ENCODE measurements around the gene SLC7A6.

The SLC7A6 gene

DNA sequence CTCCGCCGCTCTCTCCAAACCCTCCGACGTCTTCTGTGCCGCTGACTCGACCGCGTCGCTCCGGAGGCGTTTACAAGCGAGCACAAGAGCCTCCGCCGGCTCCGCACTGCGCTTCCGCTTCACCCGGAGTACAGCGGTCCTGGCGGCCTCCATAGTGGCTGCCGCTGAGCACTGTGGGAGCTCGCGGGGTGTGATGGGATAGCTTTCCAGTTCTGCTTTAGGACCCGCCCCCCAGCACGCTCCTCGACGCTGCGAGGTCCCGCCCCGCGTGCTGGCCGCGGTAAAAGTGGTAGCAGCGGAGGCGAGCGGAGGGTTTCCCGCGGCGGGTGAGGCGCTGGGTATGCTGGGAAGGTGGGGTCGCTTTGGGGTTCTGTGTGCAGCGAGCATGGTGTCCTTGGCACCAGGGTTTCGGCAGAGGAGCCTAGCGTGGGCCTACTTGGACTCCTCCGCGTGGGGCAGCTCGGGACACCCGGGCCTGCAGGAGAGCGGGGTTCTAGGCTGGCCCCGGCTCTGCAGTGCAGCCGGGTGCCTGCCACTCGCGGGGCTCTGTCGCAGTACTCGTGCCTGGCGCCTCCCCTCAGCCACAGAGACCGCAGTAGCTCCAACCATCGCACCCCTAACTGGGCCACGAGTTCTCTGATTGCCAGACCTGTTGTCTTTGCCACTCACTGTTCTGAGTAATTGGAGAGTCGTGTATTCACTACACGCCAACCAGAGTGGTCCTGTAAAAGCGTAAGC lies 46.6 kb downstream of the SLC7A6 start, which contains the start of the genes PRMT7 and SLC7A6OS:
TSS of gene PRMT7 (plus strand) at position 246 of the 738 bp plus-strand sequence. CDS start 4,961 bp downstream, outside the sequence.
TSS of gene SLC7A6OS (minus strand) at position 173 of the 738 bp plus-strand sequence. CDS start at position 153, 20 bp downstream.
- DNase-seq, result peak; percentile 88 to 94

DNA sequence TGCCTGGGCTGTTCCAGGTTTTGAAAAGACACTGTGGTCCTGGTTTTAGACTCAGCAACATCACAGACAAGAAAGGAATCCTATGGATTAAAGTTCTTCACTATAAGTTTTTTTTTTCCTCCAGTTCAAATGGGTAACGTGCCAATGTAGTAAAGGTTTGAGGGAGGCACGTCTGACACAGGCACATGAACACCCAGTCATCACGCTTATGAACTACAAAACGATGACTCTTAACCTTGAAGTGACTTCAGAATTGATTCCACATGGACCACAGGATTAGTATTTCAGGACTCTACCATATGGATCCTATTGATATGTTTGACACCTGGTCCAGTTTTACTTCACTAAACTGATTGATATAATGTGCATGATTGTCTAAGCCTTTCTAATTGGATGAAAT lies 48.8 kb downstream of the SLC7A6 start:
- DNase-seq, result no peak

DNA sequence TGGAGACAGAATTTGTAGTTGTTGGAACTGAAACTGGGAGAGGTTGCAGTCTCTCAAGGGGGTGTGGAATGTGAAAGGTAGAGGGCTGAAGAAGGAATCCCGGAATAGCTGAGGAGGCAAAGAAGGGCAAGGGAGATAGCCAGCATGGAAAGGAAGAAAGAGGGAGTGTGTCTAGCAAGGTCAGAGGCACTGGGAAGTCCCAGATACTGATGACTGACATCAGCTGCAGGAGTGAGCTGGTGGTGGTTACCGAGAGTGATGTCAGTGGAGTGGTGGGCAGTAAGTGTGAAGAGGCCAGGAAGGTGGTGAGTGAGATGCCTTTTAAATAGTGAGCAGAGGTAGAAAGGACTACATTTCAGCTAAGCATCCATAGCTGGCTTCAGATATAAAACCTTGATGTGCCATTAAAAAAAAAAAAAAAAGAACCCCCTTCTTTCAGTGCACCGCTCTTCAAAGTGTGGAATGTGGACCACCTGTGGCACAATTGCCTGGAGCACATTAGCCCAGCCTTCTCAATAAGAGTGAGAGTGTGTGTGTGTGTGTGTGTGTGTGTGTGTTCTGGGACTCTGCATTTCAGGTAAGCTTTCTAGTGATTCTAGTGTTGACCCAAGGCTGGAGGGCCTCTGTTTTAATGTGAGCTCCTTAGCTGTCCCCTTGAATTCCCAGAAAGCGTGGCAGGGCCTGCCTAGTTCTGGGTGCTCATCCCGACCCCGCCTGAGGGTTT lies 55.0 kb downstream of the SLC7A6 start:
- no peak for DNase-seq

DNA sequence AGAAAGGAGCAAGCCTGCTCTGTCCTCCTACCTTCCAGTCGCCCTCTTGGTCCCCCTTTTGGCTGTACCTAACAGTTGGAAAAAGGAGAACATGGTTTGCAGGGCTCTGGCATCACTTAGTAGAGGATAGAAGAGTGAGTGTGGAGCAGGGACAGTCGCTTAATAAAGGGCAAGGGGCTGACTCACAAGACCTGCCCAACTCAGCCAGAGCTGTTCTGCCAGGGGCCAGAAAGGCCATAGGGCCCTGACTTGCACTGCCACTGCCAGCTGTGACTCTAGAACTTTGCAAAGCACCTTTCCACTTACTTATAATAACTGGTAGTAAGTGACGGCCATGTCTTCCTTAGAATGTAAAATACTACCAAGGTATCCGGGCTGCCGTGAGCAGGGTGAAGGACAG lies 60.0 kb downstream of the SLC7A6 start:
- DNase-seq, result no peak

DNA sequence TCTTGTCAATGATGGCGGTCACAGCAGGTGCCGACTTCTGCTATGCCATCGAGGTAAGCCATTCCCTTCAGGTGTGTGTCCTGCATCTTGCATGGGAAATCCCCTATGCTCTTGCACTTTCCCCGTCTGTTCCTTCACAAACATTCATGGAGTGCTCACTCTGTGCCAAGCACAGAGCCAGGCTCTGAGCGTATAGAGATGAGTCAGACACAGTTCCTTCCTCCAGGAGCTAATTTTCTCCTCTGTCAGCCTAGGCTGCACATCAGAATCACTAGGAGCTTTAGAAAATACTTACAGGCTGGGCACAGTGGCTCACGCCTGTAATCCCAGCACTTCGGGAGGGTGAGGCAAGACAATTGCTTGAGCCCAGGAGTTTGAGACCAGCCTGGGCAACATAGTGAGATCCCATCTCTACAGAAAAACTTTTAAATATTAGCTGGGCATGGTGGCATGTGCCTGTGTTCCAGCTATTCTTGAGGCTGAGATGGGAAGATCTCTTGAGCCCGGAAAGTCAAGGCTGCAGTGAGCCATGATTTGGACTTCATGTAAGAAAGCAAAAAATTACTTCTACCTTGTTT lies 60.5 kb downstream of the SLC7A6 start:
- no peak for DNase-seq

DNA sequence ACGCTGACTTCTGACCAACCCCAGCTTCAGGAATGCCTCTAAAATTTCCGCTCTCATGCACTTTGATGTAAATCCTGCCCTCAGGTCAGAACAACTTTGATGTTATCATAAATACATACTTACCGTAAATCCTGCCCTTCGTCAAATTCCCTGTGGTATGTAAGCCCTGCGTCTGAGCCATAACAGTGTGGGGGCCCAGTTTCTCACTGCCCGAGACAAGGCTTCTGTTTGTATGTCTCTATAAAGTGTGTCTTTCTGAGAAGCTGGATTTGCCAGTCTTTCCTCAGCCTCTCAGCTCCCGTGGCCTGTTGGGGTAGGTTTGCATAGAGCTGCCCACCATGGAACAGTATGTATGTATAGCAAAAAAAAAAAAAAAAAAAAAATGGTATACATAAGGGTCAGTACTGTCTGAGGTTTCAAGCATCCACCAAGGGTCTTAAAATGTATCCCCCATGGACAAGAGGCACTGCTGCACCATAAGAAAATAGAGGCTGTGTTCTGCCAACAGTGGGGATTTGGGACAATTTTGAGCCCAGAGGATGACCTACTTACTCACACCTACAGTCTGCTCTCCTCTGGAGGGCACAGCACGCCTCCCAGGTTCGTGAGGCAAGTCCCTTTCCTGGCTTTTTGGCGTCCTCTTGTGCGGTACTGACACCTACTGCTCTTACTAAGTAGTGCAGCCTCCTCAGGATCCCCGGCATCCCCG lies 64.0 kb downstream of the SLC7A6 start:
- peak; percentile 72 to 82 for DNase-seq

DNA sequence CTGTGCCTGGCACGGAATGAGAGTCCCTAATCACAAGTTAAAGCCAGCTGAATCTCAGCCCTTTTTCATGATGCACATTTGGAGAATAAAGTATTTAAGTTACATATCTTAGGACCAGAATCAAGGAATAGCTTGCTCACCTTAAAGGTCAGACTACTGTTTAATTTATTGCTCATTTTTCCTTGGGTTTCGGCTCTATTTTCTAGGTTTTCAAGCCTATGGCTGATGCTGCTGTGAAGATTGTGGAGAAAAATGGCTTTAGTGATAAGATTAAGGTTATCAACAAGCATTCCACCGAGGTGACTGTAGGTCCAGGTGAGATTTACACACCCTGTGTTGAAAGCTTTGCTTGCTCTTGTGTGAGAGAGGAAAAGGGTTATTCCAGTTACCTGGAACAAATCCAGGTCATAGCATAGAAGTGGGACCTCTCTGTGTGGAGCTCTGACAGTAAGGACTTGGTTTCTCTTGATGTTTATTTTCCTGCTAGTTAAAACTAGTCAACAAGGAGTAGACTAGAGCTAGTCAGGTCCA lies 64.6 kb downstream of the SLC7A6 start:
- no peak for DNase-seq

DNA sequence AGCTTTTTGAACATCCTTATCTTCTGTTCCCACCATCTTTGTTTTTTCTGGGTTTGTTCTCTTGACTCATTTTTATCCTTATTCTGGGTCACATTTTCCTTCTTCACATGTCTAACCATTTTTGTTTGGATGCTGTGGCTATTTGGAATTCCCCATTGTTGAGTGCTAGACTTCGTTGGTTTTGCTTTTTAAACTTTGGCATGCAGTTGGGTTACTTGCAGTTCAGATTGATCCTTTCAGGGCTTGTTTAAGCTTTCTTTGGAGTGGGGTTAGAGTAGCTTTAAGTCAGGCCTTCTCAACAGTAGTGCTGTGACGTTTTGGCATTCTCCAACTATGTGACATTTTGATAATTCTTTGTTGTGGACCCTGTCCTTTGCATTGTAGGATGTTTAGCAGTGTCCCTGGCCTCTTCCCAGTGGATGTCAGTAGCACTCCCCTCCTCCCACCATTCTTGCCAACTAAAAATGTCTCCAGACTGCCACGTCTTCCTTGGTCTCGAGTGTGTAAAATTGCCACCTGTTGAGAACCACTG lies 67.6 kb downstream of the SLC7A6 start:
- no peak for DNase-seq

DNA sequence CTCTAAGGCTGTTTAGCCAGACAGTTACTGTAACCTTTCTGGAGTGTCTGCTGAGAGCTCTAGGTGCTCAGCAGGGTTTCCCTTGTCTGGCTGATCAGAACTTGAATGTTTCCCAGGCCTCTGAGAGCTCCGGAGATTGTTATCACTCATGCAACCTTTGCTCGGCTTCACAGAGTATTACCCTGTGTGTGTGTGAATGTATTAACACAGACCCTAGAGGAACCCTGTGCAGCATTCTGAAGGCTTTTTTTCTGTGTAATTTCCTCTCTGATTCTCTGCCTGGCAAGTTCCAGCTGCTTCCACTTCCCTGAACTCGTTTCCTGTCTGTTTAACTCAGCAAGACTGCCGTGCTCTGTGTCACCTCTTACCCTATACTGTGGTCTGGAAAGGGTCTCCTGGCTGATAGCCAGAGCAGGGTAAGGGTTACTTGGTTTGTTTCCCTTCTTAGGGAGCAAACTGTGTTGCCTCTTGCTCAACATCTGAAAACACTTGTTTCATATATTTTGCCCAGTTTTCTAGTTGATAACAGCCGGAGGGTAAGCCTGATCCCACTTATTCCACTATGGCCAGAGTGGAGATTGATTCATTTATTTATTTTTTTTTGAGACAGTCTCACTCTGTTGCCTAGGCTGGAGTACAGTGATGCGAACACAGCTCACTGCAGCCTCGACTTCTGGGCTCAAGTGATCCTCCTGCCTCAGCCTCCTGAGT lies 68.2 kb downstream of the SLC7A6 start:
- no peak for DNase-seq

DNA sequence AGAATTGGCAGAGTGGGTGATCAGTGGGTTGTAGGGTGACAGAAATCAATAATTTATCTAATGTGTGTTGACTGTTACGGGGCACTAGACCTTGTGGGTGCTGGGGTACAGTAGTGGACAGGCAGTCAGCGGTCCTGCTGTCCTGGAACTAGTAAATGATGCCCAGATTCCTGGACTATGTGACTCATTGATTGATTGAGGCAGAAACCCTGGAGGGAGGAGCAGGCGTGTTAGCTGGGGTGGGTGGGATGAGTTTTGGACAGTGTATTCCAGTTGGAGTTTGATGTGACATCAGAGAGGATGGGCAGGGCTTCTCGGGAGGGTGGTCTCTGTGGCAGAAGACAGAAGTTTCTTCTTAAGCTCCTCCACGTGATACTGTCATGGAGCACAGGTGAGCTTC lies 70.8 kb downstream of the SLC7A6 start:
- no peak for DNase-seq

DNA sequence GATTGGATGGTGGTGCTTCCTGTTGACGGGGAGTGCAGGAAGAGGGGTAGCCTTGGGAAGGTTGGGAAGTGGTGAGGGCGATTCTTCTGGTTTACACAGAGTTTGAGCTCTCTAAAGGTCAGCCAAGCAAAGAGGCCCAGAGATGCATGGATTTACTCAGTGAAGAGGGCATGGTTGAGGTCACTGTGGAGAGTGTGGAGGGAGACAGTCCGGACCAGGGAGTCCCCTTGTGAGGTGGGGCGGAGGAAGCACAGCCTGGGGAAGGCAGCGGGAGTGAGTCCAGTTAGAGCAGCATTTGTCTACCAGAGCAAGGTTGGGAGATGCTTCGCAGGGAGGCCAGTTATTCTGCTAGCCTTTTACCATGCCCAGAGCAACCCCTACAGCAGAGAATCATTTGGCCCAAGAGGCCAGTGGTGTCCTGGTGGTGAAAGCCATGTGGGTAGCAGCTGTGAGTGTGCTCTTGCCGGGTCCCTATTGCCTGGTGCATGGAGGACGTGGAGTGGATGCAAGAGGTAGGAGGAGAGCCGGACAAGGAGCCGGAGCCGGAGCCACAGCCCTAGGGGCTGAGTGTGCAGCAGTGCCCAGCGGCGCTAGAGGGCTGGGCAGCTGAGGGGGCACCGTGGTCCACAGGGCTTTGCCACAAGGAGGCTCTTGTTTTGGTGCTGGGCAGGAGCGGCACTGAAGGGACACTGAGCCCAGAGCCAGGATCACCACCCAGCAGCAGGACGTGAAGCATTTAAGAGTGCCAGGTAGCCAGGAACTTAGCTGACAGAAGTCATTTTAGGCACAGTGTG lies 74.2 kb downstream of the SLC7A6 start:
- no peak for DNase-seq

DNA sequence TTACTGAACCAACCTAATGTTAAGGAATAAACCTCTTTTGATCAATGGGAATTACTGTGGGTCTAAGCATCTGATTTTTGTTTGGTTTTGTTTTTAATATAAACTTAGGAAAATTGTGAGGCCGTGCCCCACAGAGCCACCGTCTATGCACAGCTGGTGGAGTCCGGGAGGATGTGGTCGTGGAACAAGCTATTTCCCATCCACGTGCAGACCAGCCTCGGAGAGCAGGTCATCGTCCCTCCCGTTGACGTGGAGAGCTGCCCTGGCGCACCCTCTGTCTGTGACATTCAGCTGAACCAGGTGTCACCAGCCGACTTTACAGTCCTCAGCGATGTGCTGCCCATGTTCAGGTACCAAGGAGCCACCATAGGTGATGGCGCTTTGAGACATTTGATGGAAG lies 74.9 kb downstream of the SLC7A6 start:
- no peak for DNase-seq

DNA sequence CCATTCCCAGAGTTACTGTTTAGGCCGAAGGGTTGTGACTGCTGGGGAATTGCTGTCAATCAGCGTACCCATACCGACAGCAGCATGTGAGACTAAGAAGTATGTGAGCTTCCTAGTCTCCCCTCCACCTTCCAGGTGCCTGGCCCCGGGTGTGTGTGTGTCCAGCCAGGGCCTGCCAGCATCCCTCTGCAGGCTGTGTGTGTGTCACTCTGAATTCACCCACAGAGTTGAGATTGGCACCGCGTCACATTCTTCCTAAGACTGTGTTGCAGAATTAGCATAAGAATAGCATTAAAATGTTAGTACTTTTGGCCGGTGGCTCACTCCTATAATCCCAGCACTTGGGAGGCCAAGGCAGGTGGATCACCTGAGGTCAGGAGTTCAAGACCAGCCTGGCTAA lies 78.3 kb downstream of the SLC7A6 start:
- no peak for DNase-seq

DNA sequence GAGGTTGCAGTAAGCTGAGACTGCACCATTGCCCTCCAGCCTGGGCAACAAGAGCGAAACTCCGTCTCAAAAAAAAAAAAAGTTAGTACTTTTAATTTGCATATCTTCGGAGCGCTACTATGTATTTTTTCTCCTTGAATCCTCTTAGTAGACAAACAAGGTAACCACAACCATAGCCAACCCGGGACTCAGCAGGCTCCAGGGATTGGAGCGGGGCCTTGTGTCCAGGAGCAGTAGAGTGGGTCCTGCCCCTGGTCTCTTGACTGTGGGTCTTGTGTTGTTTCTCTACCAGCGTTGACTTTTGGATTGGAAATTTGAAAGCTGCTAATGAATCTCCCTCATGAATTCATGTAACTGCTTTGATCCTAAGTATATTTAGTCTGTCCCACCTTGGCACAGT lies 78.8 kb downstream of the SLC7A6 start:
- no peak for DNase-seq

DNA sequence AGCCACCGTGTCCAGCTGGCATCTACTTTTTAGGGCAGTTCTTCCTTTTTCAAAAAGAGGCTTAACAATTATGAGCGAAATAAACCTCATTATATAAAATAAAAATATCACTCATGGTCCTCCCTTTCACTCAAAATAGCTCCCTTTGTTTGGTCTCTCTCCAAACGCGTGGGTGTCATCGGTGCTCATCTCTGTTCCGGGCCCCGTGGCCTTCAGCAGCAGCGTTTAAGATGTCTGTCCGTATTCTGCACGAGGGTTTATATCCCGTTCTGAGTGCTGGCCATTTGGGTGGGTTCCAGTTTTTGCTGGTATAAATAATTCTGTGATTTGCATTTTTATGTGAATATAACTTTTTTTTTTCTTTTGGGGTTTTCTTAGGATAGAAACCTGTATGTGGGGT lies 79.9 kb downstream of the SLC7A6 start:
- DNase-seq, result no peak

DNA sequence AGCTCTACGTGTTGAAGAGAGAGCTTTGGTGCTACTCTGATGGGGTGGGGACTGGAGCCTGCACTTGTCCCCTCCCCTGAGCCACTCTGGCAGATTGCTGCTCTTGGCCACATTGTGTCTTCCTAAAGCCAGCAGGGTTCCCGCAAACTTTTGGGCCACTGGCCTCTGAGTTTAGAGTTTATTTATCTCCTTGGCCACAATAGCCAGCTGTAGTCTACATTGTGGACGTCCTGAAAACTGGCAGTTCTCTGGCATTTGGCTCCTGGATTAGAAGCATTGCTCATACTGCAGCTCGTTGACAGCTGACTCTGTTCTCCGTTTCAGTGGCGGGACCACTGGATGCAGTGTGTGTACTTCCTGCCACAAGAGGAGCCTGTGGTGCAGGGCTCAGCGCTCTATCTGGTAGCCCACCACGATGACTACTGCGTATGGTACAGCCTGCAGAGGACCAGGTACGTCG lies 81.1 kb downstream of the SLC7A6 start:
- no peak for DNase-seq

DNA sequence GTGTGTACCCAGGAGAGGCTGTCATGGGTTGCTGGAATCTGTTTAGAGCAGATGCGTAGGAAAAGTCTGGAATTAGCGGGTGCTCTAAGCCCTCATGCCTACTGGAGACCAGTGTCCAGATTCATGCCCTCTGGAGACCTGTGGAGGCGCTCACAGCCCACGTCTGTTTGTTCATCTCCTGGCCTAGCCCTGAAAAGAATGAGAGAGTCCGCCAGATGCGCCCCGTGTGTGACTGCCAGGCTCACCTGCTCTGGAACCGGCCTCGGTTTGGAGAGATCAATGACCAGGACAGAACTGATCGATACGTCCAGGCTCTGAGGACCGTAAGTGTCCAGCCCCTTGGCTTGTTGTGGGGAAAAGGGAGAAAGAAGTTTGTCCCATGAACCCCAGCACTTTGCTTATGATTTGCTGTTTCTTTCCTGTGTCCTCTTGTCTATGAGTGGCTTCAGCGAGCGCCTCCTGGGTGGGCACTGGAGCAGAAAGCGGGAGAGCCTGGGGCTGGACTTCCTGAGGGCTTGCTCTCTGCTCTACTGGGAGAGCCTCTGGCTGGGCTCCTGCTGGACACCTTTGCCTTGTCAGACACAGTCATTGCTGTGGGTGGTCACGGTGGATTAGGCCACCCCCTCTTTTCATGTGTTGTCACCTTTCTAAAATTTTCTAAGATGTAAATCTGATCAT lies 81.8 kb downstream of the SLC7A6 start:
- DNase-seq, result no peak

DNA sequence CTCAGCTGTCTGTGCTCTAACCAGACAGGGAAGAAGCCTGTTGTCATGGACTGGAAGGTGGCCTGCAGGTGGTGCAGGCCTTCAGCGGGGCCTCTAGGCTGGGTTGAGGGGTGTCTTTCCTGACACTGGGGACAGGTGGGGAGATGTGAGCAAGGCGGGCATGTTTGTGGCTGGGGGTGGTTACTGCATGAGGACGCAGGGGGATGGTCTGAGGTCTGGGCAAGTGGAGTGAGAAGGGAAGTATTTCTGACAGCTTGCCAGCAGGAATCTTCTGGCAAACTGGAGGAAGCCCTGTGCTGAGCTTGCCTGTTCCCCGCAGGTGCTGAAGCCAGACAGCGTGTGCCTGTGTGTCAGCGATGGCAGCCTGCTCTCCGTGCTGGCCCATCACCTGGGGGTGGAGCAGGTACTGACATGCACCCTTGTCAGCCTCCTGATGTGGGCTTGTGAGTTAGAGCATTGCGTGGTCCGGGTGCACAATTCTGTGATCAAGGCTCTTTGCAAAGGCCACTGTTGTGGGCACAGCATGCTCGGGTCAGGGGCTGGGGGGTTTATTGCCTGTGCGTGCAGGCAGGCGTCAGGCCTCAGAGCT lies 82.7 kb downstream of the SLC7A6 start:
- no peak for DNase-seq

DNA sequence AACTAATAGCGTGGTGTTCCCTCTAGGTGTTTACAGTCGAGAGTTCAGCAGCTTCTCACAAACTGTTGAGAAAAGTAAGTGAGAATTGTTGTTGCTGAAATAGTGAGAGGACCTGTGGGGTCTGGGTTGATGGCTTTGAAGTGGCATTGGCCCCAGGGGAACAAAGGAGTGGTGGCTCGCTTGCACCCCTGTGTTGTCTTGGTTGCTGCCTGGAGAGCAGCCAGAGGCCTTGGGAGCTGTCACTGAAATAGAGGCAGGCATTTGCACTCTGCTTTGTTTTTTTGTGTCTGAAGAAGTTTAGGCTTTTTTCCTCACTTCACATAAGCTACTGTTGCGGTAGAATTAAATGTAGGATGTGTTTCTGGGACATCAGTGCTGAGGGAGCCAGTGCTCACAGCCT lies 83.3 kb downstream of the SLC7A6 start:
- no peak for DNase-seq
